ENCODE data around the gene SRP68. TPM values are rescaled to one million over a fixed set of nuclear protein-coding genes. Genes with fewer than 3 reads are reported as not detected.

The SRP68 gene
- total RNA-seq, 1 donor, result 32.3 TPM

DNA sequence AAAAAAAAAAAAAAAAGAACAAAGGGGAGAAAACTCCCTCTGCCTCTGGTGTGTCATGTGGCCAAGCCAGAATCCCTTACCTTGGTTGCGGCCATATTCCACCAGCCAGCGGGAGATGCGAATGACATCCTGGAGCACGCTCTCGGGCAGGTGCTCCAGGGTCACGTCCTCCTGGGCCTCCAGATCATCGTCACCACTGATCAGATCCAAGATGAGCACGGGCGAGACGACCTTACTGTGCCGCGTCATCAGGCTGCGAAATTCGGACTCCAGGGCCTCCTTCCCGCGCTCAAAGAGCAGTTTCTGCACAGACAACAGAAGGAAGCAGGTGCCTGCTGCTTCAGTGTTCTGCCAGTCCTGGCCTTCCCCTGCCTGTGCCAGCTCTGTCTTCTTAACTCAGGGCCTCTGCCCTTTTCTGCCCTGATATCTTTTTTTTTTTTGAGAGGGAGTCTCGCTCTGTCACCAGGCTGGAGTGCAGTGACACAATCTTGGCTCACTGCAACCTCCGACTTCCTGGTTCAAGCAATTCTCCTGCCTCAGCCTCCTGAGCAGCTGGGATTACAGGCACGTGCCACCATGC lies 25.5 kb upstream of the SRP68 start:
- H3K4me3 ChIP-seq (ENCODE audit: low read depth, low read length), result no peak overlapping the region
- TF ChIP-seq, protein P1, sequence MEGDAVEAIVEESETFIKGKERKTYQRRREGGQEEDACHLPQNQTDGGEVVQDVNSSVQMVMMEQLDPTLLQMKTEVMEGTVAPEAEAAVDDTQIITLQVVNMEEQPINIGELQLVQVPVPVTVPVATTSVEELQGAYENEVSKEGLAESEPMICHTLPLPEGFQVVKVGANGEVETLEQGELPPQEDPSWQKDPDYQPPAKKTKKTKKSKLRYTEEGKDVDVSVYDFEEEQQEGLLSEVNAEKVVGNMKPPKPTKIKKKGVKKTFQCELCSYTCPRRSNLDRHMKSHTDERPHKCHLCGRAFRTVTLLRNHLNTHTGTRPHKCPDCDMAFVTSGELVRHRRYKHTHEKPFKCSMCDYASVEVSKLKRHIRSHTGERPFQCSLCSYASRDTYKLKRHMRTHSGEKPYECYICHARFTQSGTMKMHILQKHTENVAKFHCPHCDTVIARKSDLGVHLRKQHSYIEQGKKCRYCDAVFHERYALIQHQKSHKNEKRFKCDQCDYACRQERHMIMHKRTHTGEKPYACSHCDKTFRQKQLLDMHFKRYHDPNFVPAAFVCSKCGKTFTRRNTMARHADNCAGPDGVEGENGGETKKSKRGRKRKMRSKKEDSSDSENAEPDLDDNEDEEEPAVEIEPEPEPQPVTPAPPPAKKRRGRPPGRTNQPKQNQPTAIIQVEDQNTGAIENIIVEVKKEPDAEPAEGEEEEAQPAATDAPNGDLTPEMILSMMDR (IDR thresholded peaks at IDR 0.05; ENCODE audit: insufficient read depth, low read length), result no peak
- no peak for DNase-seq (ENCODE audit: low read depth)

DNA sequence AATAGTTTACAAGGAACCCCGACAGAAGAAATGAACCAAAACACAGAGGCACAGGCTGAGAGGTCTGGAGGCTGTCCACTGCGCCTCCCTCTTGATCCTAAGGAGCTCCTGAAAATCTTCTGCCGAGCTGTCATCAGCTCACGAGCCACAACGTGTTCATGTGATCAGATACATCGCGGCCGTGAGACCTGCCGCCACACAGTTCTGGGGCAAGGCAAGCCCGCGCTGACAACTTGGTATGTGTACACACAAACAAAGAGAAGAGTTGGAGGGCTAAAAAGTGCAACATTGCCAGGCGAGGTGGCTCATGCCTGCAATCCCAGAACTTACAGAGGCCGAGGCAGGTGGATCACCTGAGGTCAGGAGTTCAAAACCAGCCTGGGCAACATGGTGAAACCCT lies 23.6 kb upstream of the SRP68 start:
- no peak overlapping the region for H3K4me3 ChIP-seq (ENCODE audit: low read depth, low read length)
- DNase-seq (ENCODE audit: low read depth), result no peak
- TF ChIP-seq, protein P1 (IDR thresholded peaks at IDR 0.05; ENCODE audit: insufficient read depth, low read length), result no peak

DNA sequence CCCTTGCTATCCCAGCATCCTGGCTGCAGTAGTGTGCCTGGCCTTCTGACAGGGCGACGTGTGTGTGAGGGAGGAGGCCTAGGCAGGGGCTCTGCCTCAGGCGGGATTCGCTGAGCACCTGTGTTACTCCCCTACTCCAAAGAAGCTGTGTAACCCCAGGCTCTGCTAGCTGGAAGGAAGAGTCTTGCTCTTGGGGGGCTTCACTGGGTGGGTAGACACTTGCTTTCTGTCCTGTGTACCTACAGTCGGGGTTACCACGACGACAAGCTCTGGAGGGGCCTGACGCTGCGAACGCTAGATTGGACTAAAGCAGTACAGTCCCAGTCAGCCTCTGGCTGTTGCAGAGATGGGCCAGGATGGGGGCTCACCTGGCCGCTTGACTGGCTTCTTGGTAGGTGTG lies 21.7 kb upstream of the SRP68 start:
- H3K4me3 ChIP-seq (ENCODE audit: low read depth, low read length), result no peak overlapping the region
- DNase-seq (ENCODE audit: low read depth), result no peak
- TF ChIP-seq, protein P1 (IDR thresholded peaks at IDR 0.05; ENCODE audit: insufficient read depth, low read length), result no peak

DNA sequence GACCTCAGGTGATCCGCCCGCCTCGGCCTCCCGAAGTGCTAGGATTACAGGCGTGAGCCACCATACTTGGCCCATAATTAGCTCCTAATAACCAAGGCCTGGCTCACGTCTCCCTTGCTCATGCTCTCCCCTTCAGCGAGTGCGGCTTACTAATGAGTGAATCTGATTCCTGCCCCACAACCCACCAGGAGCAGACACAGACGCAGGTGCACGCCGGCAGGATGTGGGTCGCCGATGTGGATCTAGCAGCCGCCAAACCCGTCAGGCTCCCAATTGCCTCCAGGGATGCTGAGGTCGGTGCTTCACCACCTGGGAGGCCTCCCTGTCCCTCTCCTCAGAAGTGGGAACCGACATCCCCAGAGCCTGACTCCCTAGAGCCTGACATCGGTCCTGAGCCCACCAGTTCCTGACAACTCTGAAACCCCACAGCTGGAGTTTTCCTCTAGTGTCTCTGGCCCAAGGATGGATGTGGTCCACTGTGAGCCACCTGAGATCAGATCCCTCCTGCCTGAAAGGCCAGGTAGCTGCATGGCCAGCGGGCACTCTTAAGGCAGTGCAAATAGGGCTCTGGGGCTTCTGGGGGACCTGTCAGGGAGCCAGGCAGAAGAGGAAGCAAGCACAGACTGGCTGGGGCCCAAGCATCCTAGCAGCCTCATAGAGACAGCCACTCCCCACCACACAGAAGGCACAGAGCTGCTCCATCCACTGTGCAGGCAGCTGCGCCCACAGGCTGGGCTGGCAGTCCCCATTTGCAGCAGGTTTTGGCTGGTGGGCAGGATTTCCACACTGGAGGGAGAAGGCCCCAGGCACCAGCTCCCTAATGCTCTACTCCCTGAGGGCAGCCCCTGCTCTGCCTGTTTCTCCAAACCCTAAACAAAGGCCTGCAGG lies 20.5 kb upstream of the SRP68 start:
- TF ChIP-seq, protein P1 (IDR thresholded peaks at IDR 0.05; ENCODE audit: insufficient read depth, low read length), result no peak
- DNase-seq (ENCODE audit: low read depth), result no peak
- no peak overlapping the region for H3K4me3 ChIP-seq (ENCODE audit: low read depth, low read length)

DNA sequence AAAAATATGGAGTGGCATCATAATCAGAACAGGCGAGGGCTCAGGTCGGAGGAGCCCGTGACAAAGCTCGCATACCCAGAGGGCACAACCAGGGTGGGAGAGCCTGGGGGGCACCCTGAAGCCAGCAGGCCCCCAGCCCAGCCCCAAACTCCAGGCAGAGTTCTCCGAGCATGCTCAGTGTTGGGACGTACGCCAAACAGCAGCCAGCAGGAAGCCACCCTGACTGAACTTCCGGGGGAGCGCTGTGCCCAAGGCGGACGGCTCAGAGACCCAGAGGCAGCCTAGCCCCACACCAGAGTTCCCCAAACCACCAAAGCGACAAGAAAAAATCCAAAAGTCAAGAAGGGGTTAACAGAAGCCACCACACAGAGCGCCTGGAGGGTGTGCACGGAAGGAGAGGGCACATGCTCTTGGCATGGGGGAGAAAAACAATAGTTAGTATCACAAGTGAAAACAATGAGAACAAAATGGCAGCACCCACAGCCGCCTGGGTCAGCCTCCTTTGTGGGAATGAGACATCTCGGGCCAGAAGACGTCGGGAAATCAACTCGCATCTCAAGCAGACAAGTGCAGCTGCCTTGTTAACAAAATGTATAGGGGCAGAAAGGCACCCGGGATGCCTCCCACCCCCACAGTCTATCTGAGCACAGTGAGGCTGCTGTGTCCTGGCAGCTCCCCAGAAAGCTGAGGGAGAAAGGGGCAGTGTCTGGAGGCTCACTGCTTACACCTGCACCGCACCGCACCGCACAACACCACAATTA lies 19.4 kb upstream of the SRP68 start:
- DNase-seq (ENCODE audit: low read depth), result no peak
- TF ChIP-seq, protein P1 (IDR thresholded peaks at IDR 0.05; ENCODE audit: insufficient read depth, low read length), result no peak
- no peak overlapping the region for H3K4me3 ChIP-seq (ENCODE audit: low read depth, low read length)

DNA sequence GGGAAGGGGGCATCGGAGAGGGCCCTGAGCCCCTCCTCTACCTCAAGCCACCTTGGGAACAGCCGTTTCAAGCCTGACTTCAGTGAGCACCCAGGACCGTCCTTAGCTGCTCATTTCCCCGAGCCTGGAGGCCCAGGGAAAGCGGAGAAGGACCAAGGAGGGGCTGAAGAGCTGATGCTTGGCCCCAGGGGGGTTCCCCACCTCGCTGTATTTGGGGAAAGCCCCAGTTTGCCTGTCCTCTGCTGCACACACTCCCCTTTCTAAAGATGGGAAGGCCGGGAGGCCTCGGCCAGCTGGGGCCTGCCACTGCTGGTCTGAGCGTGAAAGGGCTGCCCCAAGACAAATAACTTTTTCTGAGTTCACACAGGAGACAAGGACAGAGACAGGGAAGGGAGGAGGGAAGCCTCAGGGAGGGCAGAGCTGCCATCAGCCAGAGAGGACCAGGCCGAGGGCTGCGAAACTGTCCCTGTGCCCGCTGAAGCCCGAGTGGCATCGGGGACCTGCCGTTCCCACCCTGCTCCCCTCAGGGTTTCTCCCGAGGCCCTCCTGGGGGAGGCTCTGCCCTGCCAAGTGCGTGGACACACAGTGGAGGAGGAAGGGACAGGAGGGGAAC lies 18.3 kb upstream of the SRP68 start:
- TF ChIP-seq, protein P1 (IDR thresholded peaks at IDR 0.05; ENCODE audit: insufficient read depth, low read length), result no peak
- DNase-seq (ENCODE audit: low read depth), result no peak

More for the DNA sequence above, 18.3 kb upstream of the SRP68 start:
- H3K4me3 ChIP-seq (ENCODE audit: low read depth, low read length), result no peak overlapping the region

All from fibroblast of the aortic adventitia (primary cell).